COLO668 (cell line): ENCODE results near the gene MAML2.

ENCODE experiments used
- DNase-seq: peaks from one replicate; lab custom pipeline; 2025; ENCODE audit not compliant: unreplicated experiment; lab: John Stamatoyannopoulos, UW

MAML2 gene

GRCh38 chr11:95930948-95931347 is 412.0 kb downstream of the MAML2 start:
- no peak for DNase-seq

- no peak for DNase-seq
Measured at GRCh38 chr11:95926726-95927125, 416.3 kb downstream of the MAML2 start.
